SJCRH30 (cell line): ENCODE data around the gene UBR4. TPM values are rescaled to one million over a fixed set of nuclear protein-coding genes. Genes with fewer than 3 reads are reported as not detected.

Experiments used
- DNase-seq, 2 experiments: peaks; one replicate each; pipeline ENCODE4 v3.0.0-alpha.2; 2015 to 2020
- H3K27ac ChIP-seq: fragments of 250-450 bp; sonication (Bioruptor Pico); 2 replicates; pipeline ENCODE4 v1.5.1; 2020; ENCODE audit warnings: mild to moderate bottlenecking, moderate library complexity
- H3K27me3 ChIP-seq: fragments of 250-450 bp; sonication (Bioruptor Pico); 2 replicates; pipeline ENCODE4 v1.5.1; 2020; ENCODE audit warnings: mild to moderate bottlenecking, moderate library complexity
- H3K36me3 ChIP-seq: fragments of 250-450 bp; sonication (Bioruptor Pico); 2 replicates; pipeline ENCODE4 v1.5.1; 2020; ENCODE audit warnings: mild to moderate bottlenecking, moderate library complexity
- H3K4me1 ChIP-seq: fragments of 250-450 bp; sonication (Bioruptor Pico); 2 replicates; pipeline ENCODE4 v1.5.1; 2020; ENCODE audit warnings: mild to moderate bottlenecking, moderate library complexity
- H3K4me3 ChIP-seq: fragments of 250-450 bp; sonication (Bioruptor Pico); 2 replicates; pipeline ENCODE4 v1.5.1; 2020; ENCODE audit warnings: mild to moderate bottlenecking, moderate library complexity
- H3K9me3 ChIP-seq: fragments of 250-450 bp; sonication (Bioruptor Pico); replicated peaks from 2 replicates; pipeline ENCODE4 v1.5.1; 2020; ENCODE audit warnings: mild to moderate bottlenecking, moderate library complexity
- total RNA-seq: library from RNA; depleted of rRNA; stranded (reverse); fragments of >200 nt; shearing (Covaris generic); gene quantifications from 2 replicates; pipeline ENCODE4 v1.2.3, GENCODE V29; 2014

UBR4 gene
- total RNA-seq, 1 experiment from 2014 or later: 96.7 TPM

GRCh38 chr1:19088717-19089442, 121.2 kb downstream of the UBR4 start:
- DNase-seq: no peak
- no peaks in the 10 kb centered on the region for H3K9me3 ChIP-seq
- no peak overlapping the region for H3K27ac ChIP-seq
- no peaks in the 10 kb centered on the region for H3K27me3 ChIP-seq
- peaks cover 87% of the 10 kb centered on the region for H3K36me3 ChIP-seq
- H3K4me1 ChIP-seq: 0 out of 2 replicates have a peak, but pooled peaks cover 2% of the 10 kb centered on the region
- no peak overlapping the region for H3K4me3 ChIP-seq

- Histone ChIP-seq H3K9me3 (no peaks in the 10 kb centered on the region), H3K4me3 (no peak overlapping the region), H3K27ac (no peak overlapping the region), H3K27me3 (no peaks in the 10 kb centered on the region), H3K4me1 (0 out of 2 replicates have a peak, but pooled peaks cover 5% of the 10 kb centered on the region), H3K36me3 (peaks cover 85% of the 10 kb centered on the region)
- DNase-seq: no peak
Measured at GRCh38 chr1:19087737-19088594, 122.1 kb downstream of the UBR4 start.

GRCh38 chr1:19087017-19087736, 122.9 kb downstream of the UBR4 start:
- no peak overlapping the region for H3K27ac ChIP-seq
- DNase-seq: no peak
- no peak overlapping the region for H3K4me3 ChIP-seq
- H3K9me3 ChIP-seq: no peaks in the 10 kb centered on the region
- H3K4me1 ChIP-seq: 0 out of 2 replicates have a peak, but pooled peaks cover 6% of the 10 kb centered on the region
- H3K36me3 ChIP-seq: peaks cover 84% of the 10 kb centered on the region
- no peaks in the 10 kb centered on the region for H3K27me3 ChIP-seq

GRCh38 chr1:19086176-19086875, 123.7 kb downstream of the UBR4 start:
- Histone ChIP-seq H3K36me3 (peaks cover 83% of the 10 kb centered on the region), H3K4me1 (0 out of 2 replicates have a peak, but pooled peaks cover 6% of the 10 kb centered on the region), H3K27ac (no peak overlapping the region), H3K27me3 (no peaks in the 10 kb centered on the region), H3K9me3 (no peaks in the 10 kb centered on the region), H3K4me3 (no peak overlapping the region)
- DNase-seq: no peak

- Histone ChIP-seq H3K27ac (no peak overlapping the region), H3K4me3 (no peak overlapping the region), H3K9me3 (no peaks in the 10 kb centered on the region), H3K36me3 (peaks cover 79% of the 10 kb centered on the region), H3K4me1 (0 out of 2 replicates have a peak, but pooled peaks cover 6% of the 10 kb centered on the region), H3K27me3 (no peaks in the 10 kb centered on the region)
- no peak for DNase-seq
Measured at GRCh38 chr1:19084206-19084738, 125.8 kb downstream of the UBR4 start.

GRCh38 chr1:19083081-19083480, 127.0 kb downstream of the UBR4 start:
- Histone ChIP-seq H3K4me1 (0 out of 2 replicates have a peak, but pooled peaks cover 4% of the 10 kb centered on the region), H3K27me3 (no peaks in the 10 kb centered on the region), H3K27ac (no peak overlapping the region), H3K4me3 (no peak overlapping the region), H3K36me3 (peaks cover 74% of the 10 kb centered on the region), H3K9me3 (no peaks in the 10 kb centered on the region)
- DNase-seq: no peak

GRCh38 chr1:19081218-19081893, 128.7 kb downstream of the UBR4 start:
- no peak overlapping the region for H3K27ac ChIP-seq
- no peak for DNase-seq
- no peaks in the 10 kb centered on the region for H3K27me3 ChIP-seq
- no peak overlapping the region for H3K4me3 ChIP-seq
- no peaks in the 10 kb centered on the region for H3K9me3 ChIP-seq
- H3K36me3 ChIP-seq: peaks cover 75% of the 10 kb centered on the region
- H3K4me1 ChIP-seq: 0 out of 2 replicates have a peak, but pooled peaks cover 4% of the 10 kb centered on the region

- Histone ChIP-seq H3K27ac (no peak overlapping the region), H3K9me3 (no peaks in the 10 kb centered on the region), H3K4me3 (no peak overlapping the region), H3K36me3 (peaks cover 78% of the 10 kb centered on the region), H3K27me3 (no peaks in the 10 kb centered on the region), H3K4me1 (0 out of 2 replicates have a peak, but pooled peaks cover 4% of the 10 kb centered on the region)
- no peak for DNase-seq
Measured at GRCh38 chr1:19080721-19081120, 129.3 kb downstream of the UBR4 start.

GRCh38 chr1:19079541-19080472, 130.3 kb downstream of the UBR4 start:
- 0 out of 2 replicates have a peak, but pooled peaks cover 4% of the 10 kb centered on the region for H3K4me1 ChIP-seq
- DNase-seq: no peak
- H3K27ac ChIP-seq: no peak overlapping the region
- no peaks in the 10 kb centered on the region for H3K9me3 ChIP-seq
- peaks cover 78% of the 10 kb centered on the region for H3K36me3 ChIP-seq
- no peak overlapping the region for H3K4me3 ChIP-seq
- H3K27me3 ChIP-seq: no peaks in the 10 kb centered on the region

GRCh38 chr1:19078536-19078935, 131.5 kb downstream of the UBR4 start:
- H3K9me3 ChIP-seq: no peaks in the 10 kb centered on the region
- H3K4me3 ChIP-seq: no peak overlapping the region
- 0 out of 2 replicates have a peak, but pooled peaks cover 4% of the 10 kb centered on the region for H3K4me1 ChIP-seq
- no peaks in the 10 kb centered on the region for H3K27me3 ChIP-seq
- DNase-seq: no peak
- H3K27ac ChIP-seq: no peak overlapping the region
- peaks cover 78% of the 10 kb centered on the region for H3K36me3 ChIP-seq

GRCh38 chr1:19076841-19077616, 133.0 kb downstream of the UBR4 start:
- Histone ChIP-seq H3K4me1 (no peaks in the 10 kb centered on the region), H3K9me3 (no peaks in the 10 kb centered on the region), H3K27ac (no peak overlapping the region), H3K4me3 (no peak overlapping the region), H3K36me3 (peaks cover 73% of the 10 kb centered on the region), H3K27me3 (no peaks in the 10 kb centered on the region)
- no peak for DNase-seq
